Smooth muscle cell (in vitro differentiated cells): Measurements from ENCODE around the gene SEMA4F. TPM values are rescaled to one million over a fixed set of nuclear protein-coding genes. Genes with fewer than 3 reads are reported as not detected.

Experiments
- DNase-seq: peaks from one replicate; lab custom pipeline; 2025; ENCODE audit not compliant: unreplicated experiment; lab: John Stamatoyannopoulos, UW
- H2AFZ ChIP-seq: fragments of 200-600 bp; sonication (generic); 2 replicates; pipeline ENCODE4 v1.6.0; 2016; ENCODE audit warnings: antibody characterized with exemption, low read depth, mild to moderate bottlenecking
- H3F3A ChIP-seq: fragments of 200-600 bp; sonication (generic); 2 replicates; pipeline ENCODE4 v1.6.0; 2017; ENCODE audit warnings: antibody characterized with exemption, low read depth
- H3K27ac ChIP-seq: fragments of 200-600 bp; sonication (generic); 2 replicates; pipeline ENCODE4 v1.5.1; 2016; ENCODE audit warnings: low read depth, mild to moderate bottlenecking
- H3K27me3 ChIP-seq: fragments of 200-600 bp; sonication (generic); 2 replicates; pipeline ENCODE4 v1.6.1; 2016; ENCODE audit warnings: low read depth, mild to moderate bottlenecking
- H3K36me3 ChIP-seq: fragments of 200-600 bp; sonication (generic); 2 replicates; pipeline ENCODE4 v1.5.1; 2016; ENCODE audit warnings: low read depth
- H3K4me1 ChIP-seq: fragments of 200-600 bp; sonication (generic); 2 replicates; pipeline ENCODE4 v1.5.1; 2016; ENCODE audit warnings: low read depth
- H3K4me2 ChIP-seq: fragments of 200-600 bp; sonication (generic); 2 replicates; pipeline ENCODE4 v1.6.0; 2016; ENCODE audit warnings: mild to moderate bottlenecking
- H3K4me3 ChIP-seq: fragments of 200-600 bp; sonication (generic); 2 replicates; pipeline ENCODE4 v1.5.1; 2016; ENCODE audit warnings: mild to moderate bottlenecking
- H3K79me2 ChIP-seq: fragments of 200-600 bp; sonication (generic); 2 replicates; pipeline ENCODE4 v1.6.0; 2016; ENCODE audit warnings: low read depth, mild to moderate bottlenecking
- H3K9ac ChIP-seq: fragments of 200-600 bp; sonication (generic); 2 replicates; pipeline ENCODE4 v1.6.0; 2016; ENCODE audit warnings: low read depth
- H3K9me3 ChIP-seq: fragments of 200-600 bp; sonication (generic); replicated peaks from 2 replicates; pipeline ENCODE4 v1.5.1; 2016; ENCODE audit warnings: low read depth
- H4K20me1 ChIP-seq: fragments of 200-600 bp; sonication (generic); 2 replicates; pipeline ENCODE4 v1.6.0; 2016; ENCODE audit warnings: low read depth
- WGBS: methylation state at CpG from one replicate; pipeline ENCODE4 v1.1.7; 2016; ENCODE audit warnings: low lambda C conversion rate; 5-methylcytosine and 5-hydroxymethylcytosine counted together
- polyA plus RNA-seq: library from polyadenylated mRNA; unstranded; fragments of >200 nt; fragmentation: Nextera tagmentation; extraction: Ambion mirVana; gene quantifications from 2 replicates; pipeline ENCODE4 v1.2.1, GENCODE V29; 2016
- total RNA-seq: library from RNA; depleted of rRNA; stranded (reverse); fragments of >200 nt; gene quantifications from 2 replicates; pipeline ENCODE4 v1.2.3, GENCODE V29; 2014
- TF ChIP-seq, protein P1 (sequence below): fragments of 200-600 bp; sonication (generic); IDR thresholded peaks from 2 replicates; pipeline ENCODE4 v1.5.1; 2017; ENCODE audit warnings: borderline replicate concordance, mild to moderate bottlenecking, antibody characterized with exemption; ENCODE audit not compliant: insufficient read depth, poor library complexity, severe bottlenecking

SEMA4F gene
- total and polyA plus RNA-seq, 2 experiments from 2014 or later, result 8.5 to 16.7 TPM

DNA sequence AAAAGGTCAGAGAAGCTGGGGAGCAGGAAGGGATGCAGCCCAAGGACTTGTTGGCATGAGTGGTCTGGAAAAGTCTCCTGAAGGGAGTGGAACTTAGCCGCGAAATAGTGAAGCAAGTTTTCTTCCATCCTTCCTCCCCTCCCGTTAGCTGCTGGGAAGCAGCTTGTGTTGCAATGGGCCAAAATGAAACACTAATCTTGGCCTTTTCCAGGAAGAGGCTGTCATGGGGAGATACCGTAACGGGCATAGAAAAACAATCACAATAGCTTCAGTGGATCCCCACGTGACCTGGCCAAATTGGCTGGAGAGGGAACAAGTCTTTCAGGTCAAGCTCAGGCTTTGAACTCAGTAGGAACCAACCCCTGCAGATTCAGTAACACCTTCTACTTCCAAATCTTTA is 49.3 kb downstream of the SEMA4F start:
- 94% methylated on average over 6 of the region's 6 CpGs for WGBS
- DNase-seq, result no peak
- no peaks in the 10 kb centered on the region for H3K79me2 ChIP-seq
- no peaks in the 10 kb centered on the region for H3F3A ChIP-seq
- H3K9me3 ChIP-seq, result no peaks in the 10 kb centered on the region
- no peak overlapping the region for H3K4me3 ChIP-seq
- no peak overlapping the region for H3K4me2 ChIP-seq
- no peak overlapping the region for H3K9ac ChIP-seq
- H3K27ac ChIP-seq, result no peak overlapping the region
- no peaks in the 10 kb centered on the region for H3K36me3 ChIP-seq
- no peaks in the 10 kb centered on the region for H4K20me1 ChIP-seq
- no peaks in the 10 kb centered on the region for H3K4me1 ChIP-seq
- no peak overlapping the region for H2AFZ ChIP-seq
- H3K27me3 ChIP-seq, result peaks cover 16% of the 10 kb centered on the region
- TF ChIP-seq, protein P1, sequence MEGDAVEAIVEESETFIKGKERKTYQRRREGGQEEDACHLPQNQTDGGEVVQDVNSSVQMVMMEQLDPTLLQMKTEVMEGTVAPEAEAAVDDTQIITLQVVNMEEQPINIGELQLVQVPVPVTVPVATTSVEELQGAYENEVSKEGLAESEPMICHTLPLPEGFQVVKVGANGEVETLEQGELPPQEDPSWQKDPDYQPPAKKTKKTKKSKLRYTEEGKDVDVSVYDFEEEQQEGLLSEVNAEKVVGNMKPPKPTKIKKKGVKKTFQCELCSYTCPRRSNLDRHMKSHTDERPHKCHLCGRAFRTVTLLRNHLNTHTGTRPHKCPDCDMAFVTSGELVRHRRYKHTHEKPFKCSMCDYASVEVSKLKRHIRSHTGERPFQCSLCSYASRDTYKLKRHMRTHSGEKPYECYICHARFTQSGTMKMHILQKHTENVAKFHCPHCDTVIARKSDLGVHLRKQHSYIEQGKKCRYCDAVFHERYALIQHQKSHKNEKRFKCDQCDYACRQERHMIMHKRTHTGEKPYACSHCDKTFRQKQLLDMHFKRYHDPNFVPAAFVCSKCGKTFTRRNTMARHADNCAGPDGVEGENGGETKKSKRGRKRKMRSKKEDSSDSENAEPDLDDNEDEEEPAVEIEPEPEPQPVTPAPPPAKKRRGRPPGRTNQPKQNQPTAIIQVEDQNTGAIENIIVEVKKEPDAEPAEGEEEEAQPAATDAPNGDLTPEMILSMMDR, result no peak

DNA sequence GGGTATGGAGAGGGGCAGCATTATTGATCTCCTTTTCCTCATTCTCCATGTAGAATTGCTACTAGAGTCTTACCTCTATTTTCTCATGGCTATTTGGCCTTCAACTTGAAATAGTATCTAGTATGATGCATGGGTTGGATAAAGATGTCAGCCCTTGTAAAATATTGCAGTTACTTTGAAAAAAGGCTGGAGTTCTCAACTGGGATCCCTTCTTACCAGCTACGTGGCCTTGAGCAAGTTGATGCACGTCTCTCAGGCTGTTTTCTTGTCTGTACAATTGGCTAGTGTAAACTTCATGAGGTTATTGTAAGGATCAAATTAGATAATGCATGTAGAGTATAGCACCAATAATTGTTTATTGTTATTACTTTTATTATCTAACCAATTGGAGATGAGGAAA is 50.2 kb downstream of the SEMA4F start:
- 84% methylated on average over 2 of the region's 2 CpGs for WGBS
- TF ChIP-seq, protein P1, result no peak

DNA sequence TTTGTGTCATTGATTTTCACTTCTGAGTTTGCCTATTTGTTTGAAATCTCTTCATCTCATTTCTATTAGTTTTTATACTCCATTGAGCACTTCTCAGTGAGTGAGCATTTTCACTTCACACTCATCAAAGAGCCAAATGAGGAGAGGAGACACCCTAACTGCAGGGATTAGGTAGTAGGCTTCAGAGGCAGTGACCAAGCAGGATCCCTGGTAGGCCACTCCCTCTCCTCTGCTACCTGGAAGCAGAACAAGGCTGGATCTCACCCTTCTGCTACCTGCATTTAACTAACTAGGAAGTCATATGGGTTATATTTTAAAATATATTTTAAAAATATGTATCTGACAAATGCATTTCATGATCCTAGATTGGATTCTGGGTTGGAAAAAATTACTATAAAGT is 52.7 kb downstream of the SEMA4F start:
- H4K20me1 ChIP-seq, result no peaks in the 10 kb centered on the region
- H3K79me2 ChIP-seq, result no peaks in the 10 kb centered on the region
- no peak for DNase-seq
- H3K36me3 ChIP-seq, result no peaks in the 10 kb centered on the region
- H3K9ac ChIP-seq, result no peak overlapping the region
- H3K9me3 ChIP-seq, result no peaks in the 10 kb centered on the region
- H3F3A ChIP-seq, result no peaks in the 10 kb centered on the region
- H3K4me3 ChIP-seq, result no peak overlapping the region
- TF ChIP-seq, protein P1, result no peak
- H3K27ac ChIP-seq, result no peak overlapping the region
- no peaks in the 10 kb centered on the region for H3K4me1 ChIP-seq
- H2AFZ ChIP-seq, result no peak overlapping the region
- peaks cover 2% of the 10 kb centered on the region for H3K27me3 ChIP-seq
- H3K4me2 ChIP-seq, result no peak overlapping the region

More for the DNA sequence above, 50.2 kb downstream of the SEMA4F start:
- Histone ChIP-seq H3K27ac (no peak overlapping the region), H3K4me3 (no peak overlapping the region), H3K9me3 (no peaks in the 10 kb centered on the region), H2AFZ (no peak overlapping the region), H3K4me2 (no peak overlapping the region), H3K36me3 (no peaks in the 10 kb centered on the region), H4K20me1 (no peaks in the 10 kb centered on the region), H3K27me3 (peaks cover 16% of the 10 kb centered on the region), H3F3A (no peaks in the 10 kb centered on the region), H3K4me1 (no peaks in the 10 kb centered on the region), H3K79me2 (no peaks in the 10 kb centered on the region), H3K9ac (no peak overlapping the region)
- no peak for DNase-seq

DNA sequence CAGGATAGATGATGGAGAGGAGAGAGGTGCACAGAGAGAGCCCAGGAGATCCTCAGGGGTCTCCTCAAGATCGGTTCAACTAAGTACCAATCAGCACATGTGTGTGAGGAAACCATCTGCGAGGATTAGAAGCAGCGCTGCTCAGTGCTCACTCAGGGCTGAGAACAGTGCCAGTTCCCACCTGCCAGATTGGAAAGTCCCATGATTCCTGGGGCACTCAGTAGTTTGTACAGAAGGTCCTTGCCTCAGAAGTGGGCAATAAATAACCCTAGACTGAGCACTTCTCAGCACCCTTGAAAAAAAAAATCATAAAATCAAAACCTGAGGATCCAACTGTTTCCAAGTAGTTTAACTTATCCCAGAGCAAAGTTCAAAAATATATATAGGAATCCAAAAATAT is 53.8 kb downstream of the SEMA4F start:
- H2AFZ ChIP-seq, result no peak overlapping the region
- no peak overlapping the region for H3K9ac ChIP-seq
- no peaks in the 10 kb centered on the region for H3K9me3 ChIP-seq
- TF ChIP-seq, protein P1, result no peak
- H3K4me3 ChIP-seq, result no peak overlapping the region
- H3K4me1 ChIP-seq, result no peaks in the 10 kb centered on the region
- H3K27me3 ChIP-seq, result peaks cover 3% of the 10 kb centered on the region
- no peaks in the 10 kb centered on the region for H4K20me1 ChIP-seq
- WGBS, result 100% methylated on average over 2 of the region's 3 CpGs
- no peaks in the 10 kb centered on the region for H3F3A ChIP-seq
- no peak for DNase-seq
- H3K36me3 ChIP-seq, result no peaks in the 10 kb centered on the region
- H3K79me2 ChIP-seq, result no peaks in the 10 kb centered on the region
- H3K27ac ChIP-seq, result no peak overlapping the region
- no peak overlapping the region for H3K4me2 ChIP-seq
